Retinal pigment epithelial cell (primary cell): ENCODE data around the gene MAP3K13.
A peak's percentile ranks its signal among the peaks of the same experiment; 100 is the strongest.

Experiments
- DNase-seq: peaks from one replicate; pipeline ENCODE4 v3.0.0-alpha.2; 2010; ENCODE audit warnings: low read depth
- H3K4me3 ChIP-seq: 2 replicates; pipeline ENCODE4 v1.5.1; 2011; ENCODE audit warnings: mild to moderate bottlenecking, low read length, control low read depth, moderate library complexity
- TF ChIP-seq, protein P1 (sequence below): conservative IDR thresholded peaks from 2 replicates; pipeline ENCODE4 v1.5.1; 2011; ENCODE audit warnings: low read depth, low read length, control low read depth, inconsistent platforms

The MAP3K13 gene

DNA sequence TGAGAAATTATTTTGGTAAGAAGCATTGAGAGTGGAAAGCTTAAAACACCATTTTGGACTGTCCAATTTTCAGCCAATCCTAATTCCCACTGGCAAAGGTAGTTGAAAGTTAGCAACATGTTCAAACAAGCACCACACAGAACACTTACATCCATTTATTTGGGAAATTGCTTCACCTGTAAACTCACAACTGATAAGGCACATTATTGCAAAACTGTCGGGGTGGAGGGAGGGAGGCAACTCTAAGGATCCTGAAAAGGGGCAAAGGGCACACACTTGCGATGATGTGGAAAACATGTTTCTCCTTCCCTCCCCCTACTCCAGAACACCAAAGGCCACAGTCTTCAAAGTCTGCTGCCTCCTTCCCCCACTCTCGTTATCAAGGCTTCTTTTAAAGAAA, 126.5 kb downstream of the MAP3K13 start:
- TF ChIP-seq, protein P1, sequence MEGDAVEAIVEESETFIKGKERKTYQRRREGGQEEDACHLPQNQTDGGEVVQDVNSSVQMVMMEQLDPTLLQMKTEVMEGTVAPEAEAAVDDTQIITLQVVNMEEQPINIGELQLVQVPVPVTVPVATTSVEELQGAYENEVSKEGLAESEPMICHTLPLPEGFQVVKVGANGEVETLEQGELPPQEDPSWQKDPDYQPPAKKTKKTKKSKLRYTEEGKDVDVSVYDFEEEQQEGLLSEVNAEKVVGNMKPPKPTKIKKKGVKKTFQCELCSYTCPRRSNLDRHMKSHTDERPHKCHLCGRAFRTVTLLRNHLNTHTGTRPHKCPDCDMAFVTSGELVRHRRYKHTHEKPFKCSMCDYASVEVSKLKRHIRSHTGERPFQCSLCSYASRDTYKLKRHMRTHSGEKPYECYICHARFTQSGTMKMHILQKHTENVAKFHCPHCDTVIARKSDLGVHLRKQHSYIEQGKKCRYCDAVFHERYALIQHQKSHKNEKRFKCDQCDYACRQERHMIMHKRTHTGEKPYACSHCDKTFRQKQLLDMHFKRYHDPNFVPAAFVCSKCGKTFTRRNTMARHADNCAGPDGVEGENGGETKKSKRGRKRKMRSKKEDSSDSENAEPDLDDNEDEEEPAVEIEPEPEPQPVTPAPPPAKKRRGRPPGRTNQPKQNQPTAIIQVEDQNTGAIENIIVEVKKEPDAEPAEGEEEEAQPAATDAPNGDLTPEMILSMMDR, result no peak
- no peak for DNase-seq
- no peak overlapping the region for H3K4me3 ChIP-seq

DNA sequence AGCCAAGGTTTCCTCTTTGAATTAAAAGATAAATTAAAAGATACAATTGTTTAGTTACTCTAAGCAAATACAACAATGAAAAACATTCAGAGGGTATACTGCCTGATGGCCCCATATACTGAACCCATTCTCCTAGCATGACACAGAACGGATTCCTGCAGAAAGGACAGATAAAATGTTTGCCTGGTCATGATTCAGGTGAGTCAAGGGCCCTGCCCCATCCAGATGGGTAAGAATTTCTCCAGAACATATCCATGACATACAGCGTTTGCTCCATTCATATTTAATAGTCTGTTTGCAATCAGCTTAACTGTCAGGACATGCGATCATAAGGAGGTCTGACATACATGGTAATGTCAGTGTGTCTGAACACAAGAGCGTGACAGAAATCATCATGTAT, 127.3 kb downstream of the MAP3K13 start:
- TF ChIP-seq, protein P1, result no peak
- no peak for DNase-seq
- no peak overlapping the region for H3K4me3 ChIP-seq

DNA sequence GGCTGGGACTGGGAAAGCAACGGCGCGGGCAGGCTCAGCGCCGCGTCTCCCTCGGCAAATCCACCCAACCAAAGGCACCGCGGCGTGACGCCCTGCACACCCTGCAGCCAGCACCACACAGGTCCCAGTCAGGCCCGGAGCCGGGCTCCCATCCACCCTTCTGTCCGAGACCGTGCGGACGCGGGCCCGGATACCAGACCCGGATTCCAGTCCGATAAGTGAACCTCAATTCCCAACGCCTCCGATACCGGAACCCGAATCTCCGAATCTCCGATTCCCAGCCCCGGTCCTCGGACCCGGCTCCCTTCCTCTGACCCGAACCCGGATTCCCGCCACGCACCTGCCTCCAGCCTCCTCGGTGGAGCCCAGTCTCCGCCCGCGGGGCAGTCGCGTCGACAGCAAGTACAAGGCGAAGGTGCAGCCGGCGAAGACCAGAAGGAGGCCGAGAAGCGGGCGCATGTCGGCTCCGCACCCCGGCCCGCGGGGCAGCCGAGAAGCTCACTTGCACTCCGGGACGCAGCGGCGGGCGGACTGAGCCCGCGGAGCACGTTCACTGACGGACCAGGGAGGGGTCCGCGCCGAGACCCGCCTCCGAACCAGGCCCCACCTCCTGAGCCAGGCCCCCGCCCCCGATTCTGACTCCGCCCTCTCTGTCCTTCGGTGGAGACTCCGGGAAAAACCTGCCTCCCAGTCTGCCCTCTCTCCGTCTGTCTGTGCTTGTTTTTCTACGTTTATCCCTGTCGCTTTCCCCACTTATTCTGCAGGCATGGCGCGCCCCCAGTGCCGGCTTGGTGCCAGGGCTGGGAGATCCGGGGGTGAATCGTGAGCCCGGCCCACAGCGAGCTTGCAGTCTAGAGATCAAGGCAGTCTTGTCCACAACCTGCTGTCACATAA, 135.8 kb downstream of the MAP3K13 start, which contains the start of gene TMEM41A:
Gene TMEM41A (minus strand): TSS at position 533 of the 894 bp plus-strand sequence. CDS start 74 bp downstream, at position 459.
- H3K4me3 ChIP-seq, result peak within 1 kb of the TSS; percentile 94
- TF ChIP-seq, protein P1, result no peak
- peak; percentile 60 for DNase-seq

DNA sequence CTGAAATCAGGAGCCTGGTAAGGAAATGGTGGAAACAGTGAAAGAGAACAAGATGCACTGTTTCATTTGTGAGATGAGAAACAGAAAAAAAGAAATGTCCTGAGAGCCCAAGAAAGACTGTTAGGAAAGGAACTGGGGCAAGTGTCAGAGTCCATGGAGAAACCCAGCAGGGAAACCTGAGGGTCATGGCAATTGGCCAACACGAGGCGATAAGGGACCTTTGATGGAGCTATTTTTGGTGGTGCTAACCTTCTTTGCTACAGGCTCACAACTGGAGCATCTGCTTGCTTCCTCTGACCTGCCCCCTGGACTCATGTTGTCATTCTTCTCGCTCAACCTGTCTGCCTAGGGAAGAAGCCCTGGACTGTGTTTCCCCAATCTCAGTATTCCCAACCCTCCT, 140.1 kb downstream of the MAP3K13 start:
- no peak for DNase-seq
- H3K4me3 ChIP-seq, result no peak overlapping the region
- TF ChIP-seq, protein P1, result no peak

DNA sequence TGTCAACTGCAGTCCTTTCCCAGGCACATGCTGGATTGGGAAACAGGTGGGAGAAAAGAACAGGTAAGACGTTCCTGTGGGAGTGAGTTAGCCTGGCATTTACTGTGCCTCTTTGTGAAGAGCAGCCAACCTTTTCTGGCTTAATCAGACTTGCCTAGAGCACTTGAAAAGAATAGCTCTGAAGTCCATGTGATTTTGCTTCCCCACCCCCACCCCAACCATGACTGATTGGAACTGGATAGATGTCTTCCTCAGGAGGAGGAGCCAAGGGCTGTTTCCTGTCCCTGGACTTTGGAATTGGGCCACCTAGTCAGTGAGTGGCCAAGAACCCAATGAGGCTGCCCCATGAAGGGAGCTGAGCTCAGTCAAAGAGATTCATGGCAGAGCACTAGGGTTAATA, 140.6 kb downstream of the MAP3K13 start:
- H3K4me3 ChIP-seq, result no peak overlapping the region
- TF ChIP-seq, protein P1, result no peak
- no peak for DNase-seq

DNA sequence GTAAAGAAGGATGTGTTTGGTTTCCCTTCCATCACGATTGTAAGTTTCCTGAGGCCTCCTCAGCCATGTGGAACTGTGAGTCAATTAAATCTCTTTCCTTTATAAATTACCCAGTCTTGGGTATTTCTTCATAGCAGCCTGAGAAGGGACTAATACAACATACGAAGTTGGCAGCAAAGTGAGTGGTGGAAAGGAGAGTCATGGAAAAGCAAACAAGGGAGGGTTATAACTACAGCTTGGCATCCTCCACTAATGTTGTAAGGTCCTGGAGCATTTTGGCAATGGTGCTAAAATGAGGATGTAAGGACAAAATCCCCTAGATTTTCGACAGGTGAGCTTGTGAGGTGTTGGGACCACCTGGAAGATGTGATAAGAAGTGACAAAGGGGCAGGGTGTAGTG, 141.7 kb downstream of the MAP3K13 start:
- TF ChIP-seq, protein P1, result no peak
- DNase-seq, result no peak
- H3K4me3 ChIP-seq, result no peak overlapping the region

DNA sequence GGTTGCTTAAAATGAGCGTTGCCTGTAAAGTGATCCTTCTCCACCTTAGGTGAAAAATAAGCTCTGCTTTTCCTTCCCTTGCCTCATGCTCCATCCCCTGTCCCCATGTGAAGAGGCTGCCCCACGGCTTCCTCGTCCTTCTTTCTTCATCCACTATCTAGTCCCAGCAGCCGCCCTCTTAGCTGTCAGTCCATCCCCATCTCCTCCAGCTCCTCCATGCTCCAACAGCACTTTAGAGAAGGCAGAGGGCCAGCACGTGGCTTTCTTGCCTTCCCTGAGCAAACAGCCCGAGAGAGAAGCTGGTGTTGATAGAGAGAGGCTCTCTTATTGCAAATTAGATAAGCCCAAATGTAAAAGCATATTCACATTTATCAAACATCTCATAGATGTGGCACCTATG, 144.9 kb downstream of the MAP3K13 start:
- no peak for DNase-seq
- TF ChIP-seq, protein P1, result no peak
- H3K4me3 ChIP-seq, result no peak overlapping the region
